GM23338 (cell line): ENCODE results near the gene ADGRV1. TPM values are rescaled to one million over a fixed set of nuclear protein-coding genes. Genes with fewer than 3 reads are reported as not detected.

ENCODE experiments used
- ATAC-seq: fragments of 200-7000 bp; cut with Tn5 transposase; 3 replicates; pipeline ENCODE4 v1.9.1; 2020
- DNase-seq: peaks from one replicate; pipeline ENCODE4 v3.0.0-alpha.2; 2015; ENCODE audit warnings: low spot score
- H2AFZ ChIP-seq: fragments of 200-600 bp; sonication (generic); 2 replicates; pipeline ENCODE4 v1.8.0; 2016; ENCODE audit warnings: antibody characterized with exemption, mild to moderate bottlenecking, moderate library complexity
- H3F3A ChIP-seq: fragments of 200-600 bp; sonication (generic); replicated peaks from 2 replicates; pipeline ENCODE4 v1.8.0; 2017; ENCODE audit warnings: antibody characterized with exemption, mixed run types, low read depth
- H3K27ac ChIP-seq: fragments of 200-600 bp; sonication (generic); 2 replicates; pipeline ENCODE4 v1.6.1; 2016; ENCODE audit warnings: low read depth
- H3K27me3 ChIP-seq: fragments of 200-600 bp; sonication (generic); 2 replicates; pipeline ENCODE4 v1.8.0; 2016; ENCODE audit warnings: mild to moderate bottlenecking, mixed run types, moderate library complexity; ENCODE audit not compliant: insufficient read depth
- H3K36me3 ChIP-seq: fragments of 200-600 bp; sonication (generic); 2 replicates; pipeline ENCODE4 v1.8.0; 2016; ENCODE audit warnings: mild to moderate bottlenecking; ENCODE audit not compliant: insufficient read depth
- H3K4me1 ChIP-seq: fragments of 200-600 bp; sonication (generic); 2 replicates; pipeline ENCODE4 v1.8.0; 2016; ENCODE audit warnings: mild to moderate bottlenecking, moderate library complexity; ENCODE audit not compliant: insufficient read depth
- H3K4me2 ChIP-seq: fragments of 200-600 bp; sonication (generic); 2 replicates; pipeline ENCODE4 v1.7.1; 2017; ENCODE audit warnings: mixed run types
- H3K4me3 ChIP-seq: fragments of 200-600 bp; sonication (generic); 2 replicates; pipeline ENCODE4 v1.6.1; 2016; ENCODE audit warnings: mixed run types
- H3K79me2 ChIP-seq: fragments of 200-600 bp; sonication (generic); replicated peaks from 2 replicates; pipeline ENCODE4 v1.8.0; 2017; ENCODE audit warnings: mild to moderate bottlenecking; ENCODE audit not compliant: insufficient read depth
- H3K9me2 ChIP-seq: fragments of 200-600 bp; sonication (generic); 2 replicates; pipeline ENCODE4 v1.8.0; 2017; ENCODE audit not compliant: insufficient read depth
- H4K20me1 ChIP-seq: fragments of 200-600 bp; sonication (generic); replicated peaks from 2 replicates; pipeline ENCODE4 v1.8.0; 2017; ENCODE audit warnings: mild to moderate bottlenecking; ENCODE audit not compliant: insufficient read depth
- H3K27ac Mint-ChIP-seq: 2 replicates; pipeline ENCODE4 v1.8.0; 2020; ENCODE audit warnings: inconsistent platforms, mild to moderate bottlenecking, moderate library complexity, mixed read lengths
- H3K27me3 Mint-ChIP-seq: 3 replicates; pipeline ENCODE4 v1.8.0; 2022; ENCODE audit warnings: low read depth, mild to moderate bottlenecking, moderate library complexity, mixed read lengths, inconsistent platforms; ENCODE audit not compliant: insufficient read depth, poor library complexity
- H3K36me3 Mint-ChIP-seq: 3 replicates; pipeline ENCODE4 v1.8.0; 2021; ENCODE audit warnings: low read depth, mild to moderate bottlenecking, inconsistent platforms, moderate library complexity, mixed read lengths
- H3K4me1 Mint-ChIP-seq: 3 replicates; pipeline ENCODE4 v1.8.0; 2020; ENCODE audit warnings: mild to moderate bottlenecking, inconsistent platforms, mixed read lengths
- H3K4me3 Mint-ChIP-seq: 3 replicates; pipeline ENCODE4 v1.8.0; 2021; ENCODE audit warnings: moderate library complexity, mild to moderate bottlenecking, inconsistent platforms, mixed read lengths
- H3K9me3 Mint-ChIP-seq: 3 replicates; pipeline ENCODE4 v1.8.0; 2020; ENCODE audit warnings: moderate library complexity, mild to moderate bottlenecking, inconsistent platforms, mixed read lengths
- CREB1 ChIP-seq: fragments of 250-450 bp; sonication (Bioruptor Pico); IDR thresholded peaks from 2 replicates; pipeline ENCODE4 v1.5.0; 2020; ENCODE audit warnings: low read depth, mild to moderate bottlenecking, moderate library complexity
- EZH2 ChIP-seq: fragments of 200-600 bp; sonication (generic); IDR thresholded peaks from one replicate; pipeline ENCODE4 v1.8.0; 2017; ENCODE audit warnings: antibody characterized with exemption, mild to moderate bottlenecking, low read depth; ENCODE audit not compliant: unreplicated experiment
- JUNB ChIP-seq: IDR thresholded peaks from one replicate; pipeline ENCODE4 v1.6.1; 2016; ENCODE audit warnings: antibody characterized with exemption; ENCODE audit not compliant: unreplicated experiment
- NANOG ChIP-seq: IDR thresholded peaks from 2 replicates; pipeline ENCODE4 v1.6.1; 2016; ENCODE audit warnings: antibody characterized with exemption, borderline replicate concordance
- POLR2AphosphoS5 ChIP-seq: IDR thresholded peaks from 2 replicates; pipeline ENCODE4 v1.6.1; 2016; ENCODE audit warnings: antibody characterized with exemption, low read depth
- ZNF331 ChIP-seq: fragments of 250-450 bp; sonication (Bioruptor Pico); IDR thresholded peaks from 2 replicates; pipeline ENCODE4 v1.5.0; 2020; ENCODE audit warnings: low read depth, mild to moderate bottlenecking, moderate library complexity
- polyA plus RNA-seq: library from polyadenylated mRNA; unstranded; fragments of >200 nt; fragmentation: Nextera tagmentation; extraction: Ambion mirVana; gene quantifications from 2 replicates; pipeline ENCODE4 v1.2.1, GENCODE V29; 2016
- total RNA-seq: library from RNA; depleted of rRNA; stranded (reverse); fragments of >200 nt; shearing (Covaris generic); gene quantifications from 2 replicates; pipeline ENCODE4 v1.2.3, GENCODE V29; 2014
- TF ChIP-seq, protein P1 (sequence below), 2 experiments: fragments of 200-600 bp in 1 of 2; sonication (generic) in 1 of 2; conservative IDR thresholded peaks; 2 replicates each; pipeline versions ENCODE4 v1.5.1 to v1.6.1; 2016 to 2017; ENCODE audit warnings: antibody characterized with exemption in 2 of 2, low read depth in 2 of 2, mild to moderate bottlenecking in 2 of 2, moderate library complexity in 1 of 2
- TF ChIP-seq, protein P2 (sequence below): IDR thresholded peaks from 2 replicates; pipeline ENCODE4 v1.6.1; 2016; ENCODE audit warnings: antibody characterized with exemption
- TF ChIP-seq, protein P3 (sequence below): IDR thresholded peaks from one replicate; pipeline ENCODE4 v1.6.1; 2018; ENCODE audit warnings: antibody characterized with exemption; ENCODE audit not compliant: unreplicated experiment

The ADGRV1 gene
- total and polyA plus RNA-seq, 2 experiments from 2014 or later: 46.1 to 149 TPM

DNA sequence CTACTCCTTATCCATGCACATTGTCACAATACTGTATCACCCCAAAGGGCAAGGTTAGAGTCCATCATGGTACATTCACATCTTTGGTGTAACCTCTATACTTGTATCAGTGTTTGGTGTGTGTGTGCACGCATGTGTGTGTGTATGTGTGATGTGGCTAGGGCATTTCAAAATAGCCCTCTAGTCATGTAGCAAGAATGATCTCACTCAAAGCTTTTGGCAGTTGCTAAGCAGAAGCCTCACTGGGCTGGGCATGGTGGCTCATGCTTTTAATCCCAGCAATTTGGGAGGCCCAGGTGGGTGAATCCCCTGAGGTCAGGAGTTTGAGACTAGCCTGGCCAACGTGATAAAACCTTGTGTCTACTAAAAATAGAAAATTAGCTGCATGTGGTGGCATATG lies 245.3 kb downstream of the ADGRV1 start:
- peaks cover 19% of the 10 kb centered on the region for H3K36me3 Mint-ChIP-seq
- TF ChIP-seq ZNF331 (CRISPR knock-in tag) (no peak), EZH2 (no peak), POLR2AphosphoS5 (no peak)
- TF ChIP-seq, protein P1, sequence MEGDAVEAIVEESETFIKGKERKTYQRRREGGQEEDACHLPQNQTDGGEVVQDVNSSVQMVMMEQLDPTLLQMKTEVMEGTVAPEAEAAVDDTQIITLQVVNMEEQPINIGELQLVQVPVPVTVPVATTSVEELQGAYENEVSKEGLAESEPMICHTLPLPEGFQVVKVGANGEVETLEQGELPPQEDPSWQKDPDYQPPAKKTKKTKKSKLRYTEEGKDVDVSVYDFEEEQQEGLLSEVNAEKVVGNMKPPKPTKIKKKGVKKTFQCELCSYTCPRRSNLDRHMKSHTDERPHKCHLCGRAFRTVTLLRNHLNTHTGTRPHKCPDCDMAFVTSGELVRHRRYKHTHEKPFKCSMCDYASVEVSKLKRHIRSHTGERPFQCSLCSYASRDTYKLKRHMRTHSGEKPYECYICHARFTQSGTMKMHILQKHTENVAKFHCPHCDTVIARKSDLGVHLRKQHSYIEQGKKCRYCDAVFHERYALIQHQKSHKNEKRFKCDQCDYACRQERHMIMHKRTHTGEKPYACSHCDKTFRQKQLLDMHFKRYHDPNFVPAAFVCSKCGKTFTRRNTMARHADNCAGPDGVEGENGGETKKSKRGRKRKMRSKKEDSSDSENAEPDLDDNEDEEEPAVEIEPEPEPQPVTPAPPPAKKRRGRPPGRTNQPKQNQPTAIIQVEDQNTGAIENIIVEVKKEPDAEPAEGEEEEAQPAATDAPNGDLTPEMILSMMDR (conservative IDR thresholded peaks at IDR 0.05; ENCODE audit: low read depth in 2 of 2): no peak
- TF ChIP-seq, protein P2, sequence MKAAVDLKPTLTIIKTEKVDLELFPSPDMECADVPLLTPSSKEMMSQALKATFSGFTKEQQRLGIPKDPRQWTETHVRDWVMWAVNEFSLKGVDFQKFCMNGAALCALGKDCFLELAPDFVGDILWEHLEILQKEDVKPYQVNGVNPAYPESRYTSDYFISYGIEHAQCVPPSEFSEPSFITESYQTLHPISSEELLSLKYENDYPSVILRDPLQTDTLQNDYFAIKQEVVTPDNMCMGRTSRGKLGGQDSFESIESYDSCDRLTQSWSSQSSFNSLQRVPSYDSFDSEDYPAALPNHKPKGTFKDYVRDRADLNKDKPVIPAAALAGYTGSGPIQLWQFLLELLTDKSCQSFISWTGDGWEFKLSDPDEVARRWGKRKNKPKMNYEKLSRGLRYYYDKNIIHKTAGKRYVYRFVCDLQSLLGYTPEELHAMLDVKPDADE: no peak
- no peak overlapping the region for H3K4me2 ChIP-seq
- DNase-seq (no peak), ATAC-seq (no peak)
- no peaks in the 10 kb centered on the region for H3F3A ChIP-seq
- no peak overlapping the region for H2AFZ ChIP-seq
- H3K27me3 Mint-ChIP-seq: peaks cover 7% of the 10 kb centered on the region
- no peaks in the 10 kb centered on the region for H3K79me2 ChIP-seq
- H3K4me1 ChIP-seq: no peaks in the 10 kb centered on the region
- H4K20me1 ChIP-seq: no peaks in the 10 kb centered on the region
- no peak overlapping the region for H3K27ac ChIP-seq
- no peak overlapping the region for H3K4me3 ChIP-seq
- H3K9me3 Mint-ChIP-seq: peaks cover 15% of the 10 kb centered on the region
- H3K4me1 Mint-ChIP-seq: peaks cover 3% of the 10 kb centered on the region; the same call in 1 of the 3 replicates
- no peaks in the 10 kb centered on the region for H3K9me2 ChIP-seq
- H3K27ac Mint-ChIP-seq: no peak overlapping the region
- peaks cover 14% of the 10 kb centered on the region; the same call in 1 of the 2 replicates for H3K36me3 ChIP-seq
- H3K27me3 ChIP-seq: no peaks in the 10 kb centered on the region
- H3K4me3 Mint-ChIP-seq: no peak overlapping the region

DNA sequence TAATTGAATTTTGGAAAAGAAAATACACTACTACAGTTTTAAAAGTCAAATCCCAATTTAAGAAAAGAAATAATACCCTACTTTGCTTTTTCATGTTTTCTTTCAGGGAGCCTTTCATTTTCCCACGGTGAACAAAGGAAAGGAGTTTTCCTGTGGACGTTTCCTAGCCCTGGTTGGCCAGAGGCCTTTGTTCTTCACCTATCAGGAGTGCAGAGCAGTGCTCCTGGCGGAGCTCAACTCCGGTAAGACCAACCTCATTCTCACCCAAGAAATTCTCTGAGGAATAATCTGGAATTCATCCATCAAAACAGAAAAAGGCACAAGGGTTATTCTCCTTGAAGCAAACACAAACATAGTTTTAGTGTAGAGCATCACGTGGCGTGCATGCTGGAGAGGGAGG lies 248.9 kb downstream of the ADGRV1 start:
- no peaks in the 10 kb centered on the region for H3K79me2 ChIP-seq
- no peak overlapping the region for H2AFZ ChIP-seq
- H3K4me3 ChIP-seq: no peak overlapping the region
- peaks cover 3% of the 10 kb centered on the region for H3K27me3 Mint-ChIP-seq
- no peaks in the 10 kb centered on the region for H3K27me3 ChIP-seq
- H3K36me3 Mint-ChIP-seq: peaks cover 34% of the 10 kb centered on the region
- no peak overlapping the region for H3K27ac Mint-ChIP-seq
- ATAC-seq (no peak), DNase-seq (no peak)
- H3K9me2 ChIP-seq: no peaks in the 10 kb centered on the region
- no peak overlapping the region for H3K27ac ChIP-seq
- no peak overlapping the region for H3K4me3 Mint-ChIP-seq
- peaks cover 2% of the 10 kb centered on the region; the same call in 1 of the 3 replicates for H3K4me1 Mint-ChIP-seq
- no peaks in the 10 kb centered on the region for H3F3A ChIP-seq
- no peaks in the 10 kb centered on the region for H4K20me1 ChIP-seq
- no peak overlapping the region for H3K4me2 ChIP-seq
- H3K4me1 ChIP-seq: no peaks in the 10 kb centered on the region
- H3K36me3 ChIP-seq: peaks cover 14% of the 10 kb centered on the region; the same call in 1 of the 2 replicates
- H3K9me3 Mint-ChIP-seq: no peaks in the 10 kb centered on the region; the same call in 2 of the 3 replicates
- no peak for TF ChIP-seq NANOG
- TF ChIP-seq EZH2: no peak
- TF ChIP-seq POLR2AphosphoS5: no peak
- no peak for TF ChIP-seq CREB1 (CRISPR knock-in tag)
- TF ChIP-seq, protein P2: no peak
- no peak for TF ChIP-seq JUNB
- TF ChIP-seq, protein P3, sequence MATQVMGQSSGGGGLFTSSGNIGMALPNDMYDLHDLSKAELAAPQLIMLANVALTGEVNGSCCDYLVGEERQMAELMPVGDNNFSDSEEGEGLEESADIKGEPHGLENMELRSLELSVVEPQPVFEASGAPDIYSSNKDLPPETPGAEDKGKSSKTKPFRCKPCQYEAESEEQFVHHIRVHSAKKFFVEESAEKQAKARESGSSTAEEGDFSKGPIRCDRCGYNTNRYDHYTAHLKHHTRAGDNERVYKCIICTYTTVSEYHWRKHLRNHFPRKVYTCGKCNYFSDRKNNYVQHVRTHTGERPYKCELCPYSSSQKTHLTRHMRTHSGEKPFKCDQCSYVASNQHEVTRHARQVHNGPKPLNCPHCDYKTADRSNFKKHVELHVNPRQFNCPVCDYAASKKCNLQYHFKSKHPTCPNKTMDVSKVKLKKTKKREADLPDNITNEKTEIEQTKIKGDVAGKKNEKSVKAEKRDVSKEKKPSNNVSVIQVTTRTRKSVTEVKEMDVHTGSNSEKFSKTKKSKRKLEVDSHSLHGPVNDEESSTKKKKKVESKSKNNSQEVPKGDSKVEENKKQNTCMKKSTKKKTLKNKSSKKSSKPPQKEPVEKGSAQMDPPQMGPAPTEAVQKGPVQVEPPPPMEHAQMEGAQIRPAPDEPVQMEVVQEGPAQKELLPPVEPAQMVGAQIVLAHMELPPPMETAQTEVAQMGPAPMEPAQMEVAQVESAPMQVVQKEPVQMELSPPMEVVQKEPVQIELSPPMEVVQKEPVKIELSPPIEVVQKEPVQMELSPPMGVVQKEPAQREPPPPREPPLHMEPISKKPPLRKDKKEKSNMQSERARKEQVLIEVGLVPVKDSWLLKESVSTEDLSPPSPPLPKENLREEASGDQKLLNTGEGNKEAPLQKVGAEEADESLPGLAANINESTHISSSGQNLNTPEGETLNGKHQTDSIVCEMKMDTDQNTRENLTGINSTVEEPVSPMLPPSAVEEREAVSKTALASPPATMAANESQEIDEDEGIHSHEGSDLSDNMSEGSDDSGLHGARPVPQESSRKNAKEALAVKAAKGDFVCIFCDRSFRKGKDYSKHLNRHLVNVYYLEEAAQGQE: no peak
